PC-3 (cell line): Measurements from ENCODE around the gene KLHDC8A. TPM values are rescaled to one million over a fixed set of nuclear protein-coding genes. Genes with fewer than 3 reads are reported as not detected.

Experiments used
- ATAC-seq: fragments of 200-7000 bp; cut with Tn5 transposase; 2 replicates; pipeline ENCODE4 v1.9.1; 2020; ENCODE audit warnings: mild to moderate bottlenecking, moderate library complexity
- BruUV-seq: library from RNA; stranded (reverse); fragments of 400-500 nt; replicated peaks from 2 replicates; lab custom pipeline; 2021; lab: Mats Ljungman, UMichigan
- CTCF ChIA-PET: fragments of 300-600 bp; sonication (Branson Sonifier 250); formaldehyde crosslinking; loops from one replicate; lab custom pipeline; 2022; ENCODE audit warnings: antibody characterized with exemption; lab: Charles Lee
- POLR2A ChIA-PET: fragments of 300-600 bp; sonication (Branson Sonifier 250); formaldehyde crosslinking; loops from one replicate; lab custom pipeline; 2022; ENCODE audit warnings: antibody characterized with exemption; ENCODE audit not compliant: unreplicated experiment; lab: Charles Lee
- DNase-seq: peaks from one replicate; pipeline ENCODE4 v3.0.0-alpha.2; 2015
- H2AFZ ChIP-seq: fragments of 300-600 bp; sonication (generic); 2 replicates; pipeline ENCODE4 v1.6.0; 2016; ENCODE audit warnings: antibody characterized with exemption, low read length
- H3F3A ChIP-seq: fragments of 300-600 bp; sonication (generic); one replicate; pipeline ENCODE4 v1.6.0; 2017; ENCODE audit warnings: antibody characterized with exemption, low read length, control low read depth, mild to moderate bottlenecking; ENCODE audit not compliant: unreplicated experiment
- H3K27ac ChIP-seq: fragments of 300-600 bp; sonication (generic); 2 replicates; pipeline ENCODE4 v1.5.1; 2016; ENCODE audit warnings: mild to moderate bottlenecking, low read length
- H3K27me3 ChIP-seq: fragments of 300-600 bp; sonication (generic); 2 replicates; pipeline ENCODE4 v1.6.1; 2016; ENCODE audit warnings: low read length, mixed read lengths
- H3K36me3 ChIP-seq: fragments of 300-600 bp; sonication (generic); 2 replicates; pipeline ENCODE4 v1.6.1; 2016; ENCODE audit warnings: low read depth, mixed run types, low read length, mixed read lengths
- H3K4me1 ChIP-seq: fragments of 300-600 bp; sonication (generic); 2 replicates; pipeline ENCODE4 v1.5.1; 2016; ENCODE audit warnings: low read length; ENCODE audit not compliant: insufficient read depth
- H3K4me2 ChIP-seq: fragments of 300-600 bp; sonication (generic); 2 replicates; pipeline ENCODE4 v1.6.0; 2016; ENCODE audit warnings: low read length
- H3K4me3 ChIP-seq: fragments of 300-600 bp; sonication (generic); 2 replicates; pipeline ENCODE4 v1.5.1; 2016; ENCODE audit warnings: mild to moderate bottlenecking, low read length, mixed read lengths
- H3K79me2 ChIP-seq: fragments of 300-600 bp; sonication (generic); 2 replicates; pipeline ENCODE4 v1.6.1; 2017; ENCODE audit warnings: low read length, mixed read lengths
- H3K9ac ChIP-seq: fragments of 300-600 bp; sonication (generic); 2 replicates; pipeline ENCODE4 v1.6.0; 2016; ENCODE audit warnings: mild to moderate bottlenecking, low read length
- H3K9me2 ChIP-seq: fragments of 300-600 bp; sonication (generic); replicated peaks from 2 replicates; pipeline ENCODE4 v1.6.1; 2016; ENCODE audit warnings: mixed run types, low read length, mixed read lengths
- H3K9me3 ChIP-seq: fragments of 300-600 bp; sonication (generic); 2 replicates; pipeline ENCODE4 v1.6.1; 2016; ENCODE audit warnings: low read length, mixed read lengths
- H4K20me1 ChIP-seq: fragments of 300-600 bp; sonication (generic); 2 replicates; pipeline ENCODE4 v1.6.1; 2016; ENCODE audit warnings: low read length, mixed read lengths
- EZH2 ChIP-seq: fragments of 300-600 bp; sonication (generic); IDR thresholded peaks from one replicate; pipeline ENCODE4 v1.6.1; 2017; ENCODE audit warnings: antibody characterized with exemption, mild to moderate bottlenecking, low read length; ENCODE audit not compliant: unreplicated experiment
- EZH2phosphoT487 ChIP-seq: fragments of 300-600 bp; sonication (generic); IDR thresholded peaks from 2 replicates; pipeline ENCODE4 v1.6.1; 2018; ENCODE audit warnings: mild to moderate bottlenecking, antibody characterized with exemption, low read length, borderline replicate concordance
- intact Hi-C: fragments of 100-400 bp; cut with micrococcal nuclease; formaldehyde crosslinking; loops from 2 replicates; pipeline ENCODE4 v1.9.0; 2023
- total RNA-seq: library from RNA; depleted of rRNA; stranded (reverse); fragments of >200 nt; gene quantifications from 2 replicates; pipeline ENCODE4 v1.2.3, GENCODE V29; 2014
- TF ChIP-seq, protein P1 (sequence below): fragments of 300-600 bp; sonication (generic); conservative IDR thresholded peaks from 2 replicates; pipeline ENCODE4 v1.5.1; 2017; ENCODE audit warnings: antibody characterized with exemption, low read depth, mild to moderate bottlenecking, low read length

KLHDC8A gene
- total RNA-seq, 1 experiment from 2014 or later, result not detected

DNA sequence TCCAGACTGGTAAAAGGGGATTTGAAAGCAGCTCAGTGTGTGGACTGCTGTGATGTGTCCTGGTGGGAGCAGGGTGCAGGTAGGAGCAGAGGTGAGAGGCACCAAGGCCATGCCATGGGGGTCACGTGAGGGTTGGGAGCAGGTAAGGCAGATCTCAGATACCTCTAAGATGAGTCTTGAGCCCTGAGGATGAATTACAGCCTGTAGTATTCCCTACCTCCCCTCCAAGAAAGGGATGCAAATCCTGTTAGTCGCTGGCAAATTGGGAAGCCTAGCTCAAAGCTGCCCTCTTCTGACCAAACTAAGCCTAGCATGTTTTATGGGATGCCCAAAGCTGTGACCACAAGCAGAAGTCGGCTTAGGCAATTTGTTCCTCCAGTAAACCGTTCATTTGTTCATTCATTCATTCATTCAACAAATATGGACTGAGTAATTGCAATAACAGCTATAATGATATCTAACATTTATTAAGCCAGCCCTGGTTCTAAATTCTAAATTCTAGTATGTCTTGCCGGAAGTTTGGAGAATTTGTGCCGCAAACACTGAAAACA lies 31.3 kb downstream of the KLHDC8A start:
- Histone ChIP-seq H3K27ac (no peak overlapping the region), H3K9me2 (no peaks in the 10 kb centered on the region), H3K9ac (no peak overlapping the region), H3K4me2 (no peak overlapping the region), H3K4me1 (peaks cover 7% of the 10 kb centered on the region; the same call in 1 of the 2 replicates), H3K9me3 (no peaks in the 10 kb centered on the region), H3K36me3 (no peaks in the 10 kb centered on the region), H3K4me3 (no peak overlapping the region), H3K79me2 (peaks cover 8% of the 10 kb centered on the region), H4K20me1 (no peaks in the 10 kb centered on the region), H2AFZ (no peak overlapping the region), H3K27me3 (no peaks in the 10 kb centered on the region; the same call in 1 of the 2 replicates), H3F3A (no peaks in the 10 kb centered on the region)
- CTCF ChIA-PET, result interaction anchor here (0.6 to 3.3 kb wide), 13 partner anchors 10 to 649 kb away, joined by 3 to 103 read pairs (median 4); no protein-coding TSS in a partner anchor
- POLR2A ChIA-PET, result interaction anchor here (1.0 kb wide), 2 partner anchors 41 to 52 kb away, joined by 5 read pairs; no protein-coding TSS in a partner anchor
- intact Hi-C loops, result loop anchor here (1.0 kb wide), 1 partner anchor 52 kb away; no protein-coding TSS in a partner anchor
- TF ChIP-seq EZH2phosphoT487 (no peak), EZH2 (no peak)
- TF ChIP-seq, protein P1, sequence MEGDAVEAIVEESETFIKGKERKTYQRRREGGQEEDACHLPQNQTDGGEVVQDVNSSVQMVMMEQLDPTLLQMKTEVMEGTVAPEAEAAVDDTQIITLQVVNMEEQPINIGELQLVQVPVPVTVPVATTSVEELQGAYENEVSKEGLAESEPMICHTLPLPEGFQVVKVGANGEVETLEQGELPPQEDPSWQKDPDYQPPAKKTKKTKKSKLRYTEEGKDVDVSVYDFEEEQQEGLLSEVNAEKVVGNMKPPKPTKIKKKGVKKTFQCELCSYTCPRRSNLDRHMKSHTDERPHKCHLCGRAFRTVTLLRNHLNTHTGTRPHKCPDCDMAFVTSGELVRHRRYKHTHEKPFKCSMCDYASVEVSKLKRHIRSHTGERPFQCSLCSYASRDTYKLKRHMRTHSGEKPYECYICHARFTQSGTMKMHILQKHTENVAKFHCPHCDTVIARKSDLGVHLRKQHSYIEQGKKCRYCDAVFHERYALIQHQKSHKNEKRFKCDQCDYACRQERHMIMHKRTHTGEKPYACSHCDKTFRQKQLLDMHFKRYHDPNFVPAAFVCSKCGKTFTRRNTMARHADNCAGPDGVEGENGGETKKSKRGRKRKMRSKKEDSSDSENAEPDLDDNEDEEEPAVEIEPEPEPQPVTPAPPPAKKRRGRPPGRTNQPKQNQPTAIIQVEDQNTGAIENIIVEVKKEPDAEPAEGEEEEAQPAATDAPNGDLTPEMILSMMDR, result peak; percentile 76
- peak; percentile 26 for ATAC-seq
- no TSS peak for BruUV-seq
- DNase-seq, result peak; percentile 93

DNA sequence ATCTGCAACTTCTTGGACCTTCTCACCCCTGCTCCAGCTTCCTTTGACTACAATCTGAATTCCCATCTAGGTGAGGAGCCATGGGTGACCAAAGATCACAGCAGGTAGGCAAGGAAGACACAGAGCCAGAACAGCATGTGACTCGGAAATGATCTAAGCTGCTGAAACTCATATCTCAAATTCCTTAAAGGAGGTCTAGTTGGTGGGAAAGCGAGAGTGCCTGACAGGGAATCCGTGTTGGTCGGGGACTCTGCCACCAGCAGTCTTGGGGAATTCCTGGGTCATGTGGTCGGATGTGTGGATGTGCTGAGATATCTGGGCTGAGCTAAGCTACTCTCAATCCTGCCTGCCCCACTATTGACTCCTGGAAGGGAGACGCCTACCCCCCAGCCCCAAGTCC lies 31.9 kb downstream of the KLHDC8A start:
- H4K20me1 ChIP-seq, result no peaks in the 10 kb centered on the region
- peaks cover 11% of the 10 kb centered on the region for H3K4me1 ChIP-seq
- no peaks in the 10 kb centered on the region for H3K36me3 ChIP-seq
- DNase-seq (no peak), ATAC-seq (no peak)
- ChIA-PET POLR2A (interaction anchor here (1.0 kb wide), 2 partner anchors 40 to 51 kb away, joined by 5 read pairs; no protein-coding TSS in a partner anchor), CTCF (interaction anchor here (0.6 to 3.3 kb wide), 8 partner anchors 10 to 96 kb away, joined by 4 to 103 read pairs (median 6); no protein-coding TSS in a partner anchor)
- no peaks in the 10 kb centered on the region; the same call in 1 of the 2 replicates for H3K27me3 ChIP-seq
- H2AFZ ChIP-seq, result no peak overlapping the region
- no peak overlapping the region for H3K4me3 ChIP-seq
- H3K9me3 ChIP-seq, result no peaks in the 10 kb centered on the region
- intact Hi-C loops, result loop anchor here (1.0 kb wide), 1 partner anchor 51 kb away; no protein-coding TSS in a partner anchor
- TF ChIP-seq, protein P1, result no peak
- no peak for TF ChIP-seq EZH2
- H3K9me2 ChIP-seq, result no peaks in the 10 kb centered on the region
- H3K27ac ChIP-seq, result no peak overlapping the region
- no peak overlapping the region for H3K4me2 ChIP-seq
- no peaks in the 10 kb centered on the region for H3F3A ChIP-seq
- BruUV-seq, result no TSS peak
- peaks cover 12% of the 10 kb centered on the region for H3K79me2 ChIP-seq
- H3K9ac ChIP-seq, result no peak overlapping the region

DNA sequence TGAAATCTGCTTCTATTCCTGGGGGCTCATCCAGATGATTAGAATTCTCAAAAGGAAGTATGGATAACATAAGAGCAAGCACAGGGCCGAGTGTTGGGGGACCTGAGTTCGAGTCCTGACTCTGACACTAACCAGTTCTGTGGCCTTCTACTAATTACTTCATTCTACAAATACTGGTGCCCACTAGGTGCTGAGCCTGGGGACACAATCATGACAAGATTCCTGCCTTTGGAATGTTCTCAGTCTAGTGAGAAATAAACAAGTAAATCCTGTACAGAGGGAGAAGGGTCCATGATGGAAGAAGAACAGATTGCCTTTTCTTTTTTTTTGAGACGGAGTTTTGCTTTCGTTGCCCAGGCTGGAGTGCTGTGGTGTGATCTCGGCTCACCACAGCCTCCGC lies 32.9 kb downstream of the KLHDC8A start:
- Histone ChIP-seq H3K36me3 (no peaks in the 10 kb centered on the region), H2AFZ (no peak overlapping the region), H3K9ac (no peak overlapping the region), H3K4me2 (no peak overlapping the region), H3K4me1 (peaks cover 21% of the 10 kb centered on the region), H3K4me3 (no peak overlapping the region), H3F3A (no peaks in the 10 kb centered on the region), H3K79me2 (peaks cover 20% of the 10 kb centered on the region), H4K20me1 (no peaks in the 10 kb centered on the region), H3K9me3 (no peaks in the 10 kb centered on the region), H3K27ac (no peak overlapping the region), H3K27me3 (no peaks in the 10 kb centered on the region), H3K9me2 (no peaks in the 10 kb centered on the region)
- DNase-seq (no peak), ATAC-seq (no peak)
- intact Hi-C loops, result no loop called here
- POLR2A ChIA-PET, result no interaction called here
- TF ChIP-seq, protein P1, result no peak
- TF ChIP-seq EZH2phosphoT487 (no peak), EZH2 (no peak)
- BruUV-seq, result no TSS peak
- CTCF ChIA-PET, result interaction anchor here (2.5 to 3.3 kb wide), 2 partner anchors 50 to 53 kb away, joined by 20 to 103 read pairs; no protein-coding TSS in a partner anchor
